Activated naive CD4-positive, alpha-beta T cell treated with anti-CD3 and anti-CD28 coated beads, Interleukin-2, amount 10 ng/mL, durations not matched to agents 7 days and 5 days (primary cell): ENCODE data around the gene PPP1CC.
A peak's percentile ranks its signal among the peaks of the same experiment; 100 is the strongest.

Experiments
- CTCF ChIA-PET: fragments of 350-600 bp; sonication (Branson Sonifier 250); formaldehyde crosslinking; loops from one replicate; lab custom pipeline; 2021; ENCODE audit warnings: antibody characterized with exemption; lab: Charles Lee
- DNase-seq: peaks from one replicate; pipeline ENCODE4 v3.0.0-alpha.2; 2020
- H3K27ac Mint-ChIP-seq: one replicate; pipeline ENCODE4 v1.8.0; 2021; ENCODE audit warnings: mild to moderate bottlenecking, moderate library complexity, mixed read lengths
- H3K27me3 Mint-ChIP-seq: one replicate; pipeline ENCODE4 v1.8.0; 2021; ENCODE audit warnings: mild to moderate bottlenecking, mixed read lengths
- H3K36me3 Mint-ChIP-seq: one replicate; pipeline ENCODE4 v1.8.0; 2021; ENCODE audit warnings: mixed read lengths
- H3K4me1 Mint-ChIP-seq: one replicate; pipeline ENCODE4 v1.8.0; 2021; ENCODE audit warnings: mixed read lengths
- H3K4me3 Mint-ChIP-seq: one replicate; pipeline ENCODE4 v1.8.0; 2021; ENCODE audit warnings: mild to moderate bottlenecking, moderate library complexity, mixed read lengths
- H3K9me3 Mint-ChIP-seq: one replicate; pipeline ENCODE4 v1.8.0; 2021; ENCODE audit warnings: mixed read lengths

Gene PPP1CC

GRCh38 chr12:110698171-110698902, 44.4 kb downstream of the PPP1CC start:
- Mint-ChIP-seq H3K27me3 (no peaks in the 10 kb centered on the region), H3K9me3 (no peaks in the 10 kb centered on the region), H3K27ac (peak overlapping the region; percentile 77), H3K4me1 (peaks cover 24% of the 10 kb centered on the region), H3K4me3 (no peak overlapping the region), H3K36me3 (no peaks in the 10 kb centered on the region)
- peak; percentile 90 for DNase-seq
- CTCF ChIA-PET: interaction anchor here (0.6 to 3.8 kb wide), 20 partner anchors 9 to 605 kb away, joined by 3 to 14 read pairs (median 3); no protein-coding TSS in a partner anchor

DNA sequence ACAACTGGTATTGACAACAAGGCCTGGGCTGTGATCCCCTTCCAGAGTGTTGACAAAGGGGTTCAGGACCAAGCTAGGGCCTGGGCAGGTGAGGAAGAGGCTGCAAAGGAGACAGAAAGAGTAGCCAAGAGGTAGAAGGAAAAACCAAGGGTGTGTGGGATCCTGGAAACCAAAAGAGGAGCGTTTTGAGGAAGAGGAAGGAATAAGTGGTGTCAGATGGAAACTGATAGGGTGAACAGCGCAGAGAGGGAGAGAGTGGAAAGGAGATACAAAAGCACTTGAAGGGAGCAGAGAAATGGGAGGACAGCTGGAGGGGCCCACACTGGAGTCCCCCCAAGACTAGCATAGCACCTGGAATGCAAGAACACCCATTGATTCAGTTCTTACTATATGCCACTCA, 45.5 kb downstream of the PPP1CC start:
- Mint-ChIP-seq H3K27ac (no peak overlapping the region), H3K36me3 (no peaks in the 10 kb centered on the region), H3K4me3 (no peak overlapping the region), H3K9me3 (no peaks in the 10 kb centered on the region), H3K4me1 (peaks cover 25% of the 10 kb centered on the region), H3K27me3 (no peaks in the 10 kb centered on the region)
- CTCF ChIA-PET: interaction anchor here (0.7 to 2.1 kb wide), 15 partner anchors 10 to 248 kb away, joined by 3 to 14 read pairs (median 3); no protein-coding TSS in a partner anchor
- DNase-seq: no peak

GRCh38 chr12:110696283-110696682, 46.4 kb downstream of the PPP1CC start:
- no peaks in the 10 kb centered on the region for H3K9me3 Mint-ChIP-seq
- H3K36me3 Mint-ChIP-seq: no peaks in the 10 kb centered on the region
- CTCF ChIA-PET: no interaction called here
- H3K27me3 Mint-ChIP-seq: no peaks in the 10 kb centered on the region
- H3K4me3 Mint-ChIP-seq: no peak overlapping the region
- peaks cover 35% of the 10 kb centered on the region for H3K4me1 Mint-ChIP-seq
- H3K27ac Mint-ChIP-seq: no peak overlapping the region
- DNase-seq: no peak

GRCh38 chr12:110694330-110694901, 48.3 kb downstream of the PPP1CC start:
- H3K27me3 Mint-ChIP-seq: no peaks in the 10 kb centered on the region
- no peaks in the 10 kb centered on the region for H3K36me3 Mint-ChIP-seq
- no peak overlapping the region for H3K27ac Mint-ChIP-seq
- no peak for DNase-seq
- no peaks in the 10 kb centered on the region for H3K9me3 Mint-ChIP-seq
- no peak overlapping the region for H3K4me3 Mint-ChIP-seq
- peaks cover 50% of the 10 kb centered on the region for H3K4me1 Mint-ChIP-seq
- CTCF ChIA-PET: interaction anchor here (1.7 kb wide), 1 partner anchor 143 kb away, joined by 3 read pairs; no protein-coding TSS in a partner anchor

DNA sequence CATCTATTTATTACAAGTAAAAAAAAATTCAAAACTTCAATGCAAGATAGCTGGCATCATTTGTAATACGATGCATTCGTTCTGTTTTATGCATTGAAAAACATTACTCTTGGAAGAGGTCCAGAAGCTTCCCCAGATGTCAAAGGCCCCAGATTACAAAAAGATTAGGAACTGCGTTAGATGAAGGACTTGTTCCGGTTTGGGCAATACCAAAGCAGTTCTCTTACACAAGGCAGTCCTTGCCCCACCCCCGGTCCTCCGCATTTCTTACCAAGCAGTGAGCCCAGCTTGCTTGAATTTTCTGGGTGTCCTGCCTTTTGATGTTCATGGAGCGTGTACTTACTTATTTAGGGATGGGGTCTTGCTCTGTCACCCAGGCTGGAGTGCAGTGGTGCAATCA, 49.0 kb downstream of the PPP1CC start:
- Mint-ChIP-seq H3K27me3 (no peaks in the 10 kb centered on the region), H3K4me3 (no peak overlapping the region), H3K36me3 (no peaks in the 10 kb centered on the region), H3K9me3 (no peaks in the 10 kb centered on the region), H3K27ac (no peak overlapping the region), H3K4me1 (peaks cover 51% of the 10 kb centered on the region)
- CTCF ChIA-PET: interaction anchor here (0.6 to 1.7 kb wide), 3 partner anchors 8 to 142 kb away, joined by 3 to 4 read pairs (median 3); partner anchors contain the start of gene TCTN1
- no peak for DNase-seq

DNA sequence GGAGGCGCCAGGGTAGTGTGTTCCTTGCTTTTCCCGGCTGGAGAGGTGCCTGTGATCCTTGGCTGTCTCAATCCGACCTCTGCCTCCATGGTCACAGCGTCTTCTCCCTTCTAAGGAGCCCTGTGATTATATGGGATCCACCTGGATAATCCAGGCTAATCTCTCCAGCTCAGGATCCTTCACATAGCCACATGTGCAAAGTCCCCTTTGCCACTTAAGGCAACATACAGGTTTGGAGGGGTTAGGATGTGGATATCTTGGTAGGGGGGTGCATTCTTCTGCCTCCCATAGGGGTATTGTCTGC, 52.6 kb downstream of the PPP1CC start:
- Mint-ChIP-seq H3K4me1 (peaks cover 63% of the 10 kb centered on the region), H3K4me3 (peak overlapping the region; percentile 83), H3K27ac (peak overlapping the region; percentile 94), H3K27me3 (peaks cover 16% of the 10 kb centered on the region), H3K9me3 (no peaks in the 10 kb centered on the region), H3K36me3 (peaks cover 22% of the 10 kb centered on the region)
- no peak for DNase-seq
- CTCF ChIA-PET: interaction anchor here (0.7 to 0.9 kb wide), 2 partner anchors 8 to 87 kb away, joined by 3 read pairs; no protein-coding TSS in a partner anchor

GRCh38 chr12:110689281-110690126, 53.2 kb downstream of the PPP1CC start:
- CTCF ChIA-PET: interaction anchor here (0.7 to 0.9 kb wide), 3 partner anchors 9 to 87 kb away, joined by 3 read pairs; no protein-coding TSS in a partner anchor
- H3K4me1 Mint-ChIP-seq: peaks cover 66% of the 10 kb centered on the region
- H3K36me3 Mint-ChIP-seq: peaks cover 25% of the 10 kb centered on the region
- DNase-seq: peak; percentile 79
- H3K27me3 Mint-ChIP-seq: peaks cover 16% of the 10 kb centered on the region
- H3K4me3 Mint-ChIP-seq: peak overlapping the region; percentile 83
- H3K9me3 Mint-ChIP-seq: no peaks in the 10 kb centered on the region
- peak overlapping the region; percentile 94 for H3K27ac Mint-ChIP-seq

GRCh38 chr12:110688446-110689280, 54.0 kb downstream of the PPP1CC start, which contains the start of gene HVCN1:
HVCN1 (minus strand) TSS chr12:110689115; CDS start chr12:110683245, 5,870 bp downstream.
- Mint-ChIP-seq H3K4me1 (peaks cover 62% of the 10 kb centered on the region), H3K27me3 (peaks cover 16% of the 10 kb centered on the region), H3K27ac (peak within 1 kb of the TSS; percentile 94), H3K9me3 (no peaks in the 10 kb centered on the region), H3K4me3 (peak within 1 kb of the TSS; percentile 83), H3K36me3 (peaks cover 27% of the 10 kb centered on the region)
- CTCF ChIA-PET: no interaction called here
- DNase-seq: peak; percentile 78

DNA sequence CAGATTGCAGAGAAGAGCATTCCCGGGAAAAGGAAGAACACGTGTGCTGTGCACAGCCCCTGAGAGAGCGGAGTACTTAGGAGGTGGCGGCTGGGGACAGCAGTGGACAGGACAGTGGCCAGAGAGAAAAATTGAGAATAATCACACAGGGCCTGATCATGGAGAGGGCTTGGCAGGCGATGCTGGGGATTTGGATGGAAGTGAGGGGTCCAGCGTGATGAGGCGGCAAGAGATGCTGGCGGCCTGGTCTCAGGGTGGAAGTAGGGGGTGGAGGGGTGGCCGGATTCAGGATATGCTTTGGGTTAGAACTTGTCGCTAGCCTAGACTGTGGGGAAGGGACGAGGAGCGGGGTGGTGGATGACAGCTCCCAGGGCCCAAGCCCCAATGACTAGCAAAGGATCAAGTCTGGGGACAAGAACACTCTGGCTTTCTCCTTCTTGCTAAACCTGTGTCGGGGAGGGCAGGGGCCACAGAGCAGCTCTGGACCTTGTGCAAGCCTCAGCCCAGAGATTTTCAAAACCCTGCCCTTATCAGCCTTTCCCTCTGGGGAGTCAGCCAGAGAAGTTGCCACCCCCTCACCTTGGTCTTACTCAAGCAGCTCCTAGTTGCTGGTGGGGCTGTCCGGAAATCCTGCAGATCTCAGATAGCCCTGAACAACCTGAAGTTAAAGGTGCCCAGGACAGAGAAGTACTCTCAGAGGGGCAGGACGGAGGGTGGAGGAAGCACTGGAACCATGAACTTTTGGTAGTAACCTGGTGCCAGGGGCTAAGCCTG, 55.1 kb downstream of the PPP1CC start:
- Mint-ChIP-seq H3K9me3 (no peaks in the 10 kb centered on the region), H3K36me3 (peaks cover 32% of the 10 kb centered on the region), H3K27ac (peak overlapping the region; percentile 68), H3K4me3 (peak overlapping the region; percentile 81), H3K27me3 (peaks cover 16% of the 10 kb centered on the region), H3K4me1 (peaks cover 58% of the 10 kb centered on the region)
- CTCF ChIA-PET: interaction anchor here (0.9 kb wide), 2 partner anchors 10 to 237 kb away, joined by 3 read pairs; partner anchors contain the start of gene ARPC3
- DNase-seq: no peak

GRCh38 chr12:110686294-110686903, 56.3 kb downstream of the PPP1CC start:
- peak overlapping the region; percentile 81 for H3K4me3 Mint-ChIP-seq
- CTCF ChIA-PET: interaction anchor here (0.7 to 0.9 kb wide), 2 partner anchors 140 to 236 kb away, joined by 3 read pairs; partner anchors contain the start of gene ARPC3
- no peak overlapping the region for H3K27ac Mint-ChIP-seq
- H3K4me1 Mint-ChIP-seq: peaks cover 49% of the 10 kb centered on the region
- H3K9me3 Mint-ChIP-seq: no peaks in the 10 kb centered on the region
- peaks cover 40% of the 10 kb centered on the region for H3K36me3 Mint-ChIP-seq
- peaks cover 16% of the 10 kb centered on the region for H3K27me3 Mint-ChIP-seq
- DNase-seq: no peak

- H3K27ac Mint-ChIP-seq: no peak overlapping the region
- H3K36me3 Mint-ChIP-seq: peaks cover 49% of the 10 kb centered on the region
- H3K9me3 Mint-ChIP-seq: no peaks in the 10 kb centered on the region
- peaks cover 16% of the 10 kb centered on the region for H3K27me3 Mint-ChIP-seq
- no peak overlapping the region for H3K4me3 Mint-ChIP-seq
- CTCF ChIA-PET: no interaction called here
- peaks cover 32% of the 10 kb centered on the region for H3K4me1 Mint-ChIP-seq
- DNase-seq: no peak
These were observed 58.3 kb downstream of the PPP1CC start for GRCh38 chr12:110684312-110684836.

DNA sequence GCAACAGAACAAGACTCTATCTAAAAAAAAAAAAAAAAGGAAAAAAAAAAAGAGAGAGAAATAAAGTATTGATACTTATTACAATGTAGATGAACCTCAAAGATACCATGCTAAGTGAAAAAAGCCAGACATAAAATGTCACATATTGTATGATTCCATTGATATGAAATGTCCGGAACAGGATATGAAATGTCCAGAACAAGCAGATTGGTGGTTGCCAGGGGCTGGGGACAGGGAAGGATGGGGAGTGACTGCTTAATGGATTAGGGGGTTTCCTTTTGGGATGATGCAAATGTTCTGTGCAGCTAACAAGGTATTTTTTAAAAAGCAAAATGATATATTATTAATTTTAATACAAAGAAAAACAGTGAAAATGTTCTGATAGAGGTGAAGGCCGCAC, 58.8 kb downstream of the PPP1CC start:
- DNase-seq: no peak
- Mint-ChIP-seq H3K27me3 (peaks cover 16% of the 10 kb centered on the region), H3K4me1 (peaks cover 35% of the 10 kb centered on the region), H3K36me3 (peaks cover 49% of the 10 kb centered on the region), H3K4me3 (no peak overlapping the region), H3K27ac (no peak overlapping the region), H3K9me3 (no peaks in the 10 kb centered on the region)
- CTCF ChIA-PET: no interaction called here
